Right renal cortex interstitium (tissue), 3 donors: ENCODE measurements around the gene LRP1B. TPM values are rescaled to one million over a fixed set of nuclear protein-coding genes. Genes with fewer than 3 reads are reported as not detected.
A peak's percentile ranks its signal among the peaks of the same experiment; 100 is the strongest.

ENCODE experiments used
- DNase-seq, 3 donors: peaks; one replicate each; pipeline ENCODE4 v3.0.0-alpha.2; 2013; ENCODE audit warnings: low read depth in 3 of 3, low spot score in 2 of 3
- polyA plus RNA-seq, 3 donors: library from polyadenylated mRNA; unstranded; fragments of 120-200 nt; gene quantifications; one replicate each; pipeline ENCODE4 v1.2.1, GENCODE V29; 2013; ENCODE audit not compliant: insufficient read length in 3 of 3

LRP1B gene
- polyA plus RNA-seq, 3 donors, result 0.85 to 0.90 (median 0.88) TPM

DNA sequence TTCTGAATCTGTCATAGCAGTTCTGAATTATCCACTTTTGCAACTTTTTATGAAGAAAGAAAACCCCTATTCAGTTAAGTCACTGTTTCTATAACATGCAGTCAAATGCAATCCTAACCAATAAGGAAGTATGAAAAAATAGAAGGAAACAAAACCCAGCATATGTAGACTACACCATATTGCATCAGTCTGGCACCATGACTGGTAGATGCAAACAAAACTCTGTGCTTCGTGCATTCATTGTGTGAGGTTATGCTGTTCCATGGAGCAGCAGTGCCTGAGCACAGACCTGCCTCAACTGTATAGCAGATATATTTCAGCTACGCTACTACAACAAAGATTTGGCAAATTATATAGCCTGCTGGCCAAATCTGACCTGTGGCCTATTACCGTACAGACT, 325.5 kb downstream of the LRP1B start:
- no peak for DNase-seq

DNA sequence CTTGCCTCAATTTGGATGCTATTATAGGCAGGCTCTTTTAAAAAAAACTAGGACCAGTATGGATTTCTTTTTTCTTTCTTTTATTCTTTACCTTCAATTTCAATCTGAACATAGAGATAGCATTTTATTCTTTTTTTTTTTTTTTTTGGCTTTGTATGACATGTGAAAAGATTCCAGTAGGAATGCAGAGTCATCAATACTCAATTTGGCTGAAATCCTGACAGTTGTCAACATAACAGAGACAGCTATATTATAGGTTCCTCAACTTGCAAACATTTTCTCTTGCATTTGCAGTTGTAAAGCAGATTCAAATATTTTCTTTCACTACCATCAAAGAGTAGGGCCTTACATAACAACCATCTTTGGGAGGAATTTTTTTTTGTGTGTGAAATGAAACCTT, 334.4 kb downstream of the LRP1B start:
- no peak for DNase-seq

DNA sequence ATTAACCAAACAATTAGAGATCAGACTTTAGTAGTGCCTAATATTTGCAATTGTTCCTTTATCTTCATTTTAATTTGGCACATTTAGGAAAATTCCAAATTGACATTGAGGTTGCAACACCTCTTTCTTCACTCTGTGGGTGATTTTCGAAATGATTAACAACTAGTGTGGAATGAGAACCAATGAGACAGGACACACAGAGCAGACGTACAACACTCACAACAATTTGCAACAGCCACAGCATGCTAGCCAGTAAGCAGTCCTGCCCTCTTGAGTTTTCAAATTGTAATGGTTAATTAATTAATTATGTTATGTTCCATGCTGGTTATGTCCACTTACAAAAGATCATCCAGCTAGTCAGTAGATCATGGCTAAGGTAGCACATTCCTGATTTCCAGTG, 339.3 kb downstream of the LRP1B start:
- no peak for DNase-seq

DNA sequence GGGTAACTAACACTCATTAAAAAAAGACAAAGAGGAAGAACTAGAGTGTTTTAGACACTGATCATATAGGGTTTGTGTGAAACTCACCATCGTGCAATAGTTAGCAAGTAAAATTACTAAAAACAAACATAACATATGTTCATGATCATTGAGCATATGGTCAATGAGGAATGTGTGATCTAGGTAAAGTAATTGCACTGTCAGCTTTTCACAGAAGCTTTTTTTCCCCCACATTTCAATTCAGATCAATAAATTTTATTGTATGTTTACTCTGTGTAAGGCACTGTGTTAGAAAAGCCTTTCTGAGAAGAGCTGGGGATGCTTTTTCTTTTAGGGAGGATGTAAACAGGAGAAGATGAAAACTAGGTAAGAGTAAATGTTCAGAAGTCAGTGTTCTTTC, 348.2 kb downstream of the LRP1B start:
- no peak for DNase-seq

DNA sequence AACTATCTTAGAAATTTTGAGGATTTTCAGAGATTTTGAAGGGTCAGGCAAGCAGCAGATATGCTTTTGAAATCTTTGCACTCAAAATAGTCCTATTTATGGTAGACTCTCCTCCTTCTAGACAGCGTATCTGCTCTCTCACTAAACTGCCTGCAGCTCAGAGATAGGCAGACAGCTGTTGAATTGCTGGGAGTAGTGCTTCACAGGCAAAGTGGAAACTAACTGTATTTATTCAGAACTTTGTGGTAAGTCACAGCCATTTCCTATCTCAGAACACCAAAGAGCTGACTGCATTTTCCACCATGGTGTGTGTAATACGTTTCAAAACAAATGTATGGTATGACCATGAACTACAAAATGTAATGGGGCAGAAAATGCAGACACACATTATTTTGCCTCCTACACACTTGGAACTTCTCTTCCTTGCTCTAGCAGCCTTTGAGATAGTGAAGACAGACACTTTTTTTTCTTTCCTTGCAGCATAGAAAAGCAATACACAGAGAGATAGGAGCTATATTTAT, 352.4 kb downstream of the LRP1B start:
- DNase-seq, result no peak

DNA sequence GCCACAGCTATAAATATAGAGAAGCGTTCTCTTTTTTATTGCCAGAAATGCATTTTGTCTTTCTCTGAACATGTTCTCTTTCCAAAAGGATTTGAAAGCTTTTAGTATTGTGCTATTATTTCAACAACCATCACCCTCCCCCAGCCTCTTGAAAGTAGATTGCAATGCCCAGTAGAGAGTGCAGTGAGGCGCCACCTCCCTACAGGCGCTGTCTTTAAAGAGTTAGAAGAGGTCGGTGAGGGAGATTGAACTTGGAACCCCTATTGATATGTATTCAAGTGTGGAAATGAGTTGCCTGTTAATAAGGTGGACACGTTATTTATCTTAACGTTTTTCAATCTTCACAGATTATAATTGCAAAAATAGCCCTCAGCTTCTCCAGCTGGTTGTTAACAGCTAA, 360.3 kb downstream of the LRP1B start:
- DNase-seq, result no peak

DNA sequence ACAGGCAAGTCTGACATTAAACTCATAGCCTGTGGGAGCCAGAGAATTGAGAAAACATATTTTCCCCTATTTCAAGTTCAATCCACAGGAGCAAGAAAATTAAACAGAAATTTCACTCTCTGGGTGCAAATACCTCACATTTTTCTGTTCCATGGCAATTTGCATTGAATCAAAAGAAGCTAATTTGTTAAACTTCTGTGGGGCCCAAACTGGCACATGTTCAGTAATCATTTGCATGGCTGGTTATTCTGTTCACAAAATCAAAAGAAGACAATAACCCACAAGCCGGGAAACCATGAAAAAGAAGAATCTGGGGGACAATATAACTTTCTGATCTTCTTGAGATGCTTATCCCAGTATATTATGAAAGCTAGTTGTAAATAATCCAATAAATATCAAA, 363.1 kb downstream of the LRP1B start:
- no peak for DNase-seq

DNA sequence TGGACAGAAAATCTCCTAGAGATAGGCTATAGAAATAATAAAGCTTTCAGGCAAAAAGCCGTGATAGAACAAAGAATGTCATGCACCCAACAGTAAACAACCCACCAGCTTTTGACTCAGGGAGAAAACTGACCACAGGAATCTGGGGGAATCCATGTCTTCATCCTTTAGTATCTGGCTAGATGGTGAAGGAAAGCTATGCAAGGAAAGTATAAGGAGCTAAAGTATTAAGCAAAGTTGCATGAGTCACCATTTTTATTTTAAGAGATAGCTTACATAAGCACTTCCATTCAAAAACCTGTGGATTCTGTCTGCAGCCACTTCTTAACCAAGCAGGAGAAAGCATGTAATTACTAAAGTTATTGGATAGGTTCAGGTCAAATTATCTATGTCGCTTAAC, 363.8 kb downstream of the LRP1B start:
- DNase-seq, result no peak

DNA sequence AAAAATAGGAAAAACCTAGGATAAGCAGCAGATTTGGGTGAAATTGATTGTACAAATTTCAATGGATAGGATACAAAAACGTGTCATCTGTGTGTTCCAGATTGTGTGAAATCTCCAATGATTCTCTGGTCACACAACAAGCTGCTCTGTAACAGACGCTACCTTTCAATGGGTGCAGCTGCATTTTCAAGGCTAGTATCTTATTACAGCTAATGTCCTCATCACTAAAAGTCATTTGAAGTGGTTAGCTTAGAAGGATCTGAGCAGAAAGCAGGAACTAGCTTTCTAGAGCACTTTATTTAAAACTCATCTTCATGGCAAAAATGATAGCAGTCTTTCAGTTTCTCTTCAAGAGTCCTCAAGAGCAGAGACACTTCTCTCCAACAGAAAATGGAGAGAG, 364.6 kb downstream of the LRP1B start:
- DNase-seq, result no peak

DNA sequence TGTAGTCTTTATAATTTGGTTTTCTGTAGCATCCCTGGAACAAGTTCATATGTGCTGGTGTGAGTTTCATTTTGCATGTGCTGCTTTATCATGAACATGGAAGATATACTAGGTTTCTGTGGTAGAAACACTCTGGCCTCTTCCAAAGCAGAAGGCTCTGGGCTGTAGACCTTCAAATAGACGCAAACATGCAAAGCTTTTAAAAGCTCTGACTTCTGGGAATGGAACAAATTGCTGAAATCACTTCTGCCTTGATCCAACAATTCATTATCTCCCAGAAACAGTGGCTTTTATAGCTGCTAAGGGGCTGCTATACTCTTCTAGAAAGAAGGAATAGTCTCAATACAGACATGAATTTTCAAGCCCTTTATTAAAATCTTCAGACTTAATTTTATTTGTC, 382.2 kb downstream of the LRP1B start:
- no peak for DNase-seq

DNA sequence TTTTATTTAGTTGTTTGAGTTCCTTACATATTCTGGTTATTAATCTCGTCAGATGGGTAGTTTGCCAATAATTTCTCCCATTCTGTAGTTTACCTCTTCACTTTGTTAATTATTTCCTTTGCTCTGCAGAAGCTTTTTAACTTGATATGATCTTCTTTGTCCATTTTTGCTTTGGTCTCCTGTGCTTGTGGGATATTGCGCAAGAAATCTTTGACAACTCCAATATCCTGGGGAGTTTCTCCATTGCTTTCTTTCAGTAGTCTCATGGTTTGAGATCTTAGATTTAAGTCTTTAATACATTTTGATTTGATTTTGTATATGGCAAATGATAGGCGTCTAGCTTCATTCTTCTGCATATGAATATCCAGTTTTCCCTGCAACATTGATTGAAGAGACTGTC, 389.2 kb downstream of the LRP1B start:
- DNase-seq, result no peak

DNA sequence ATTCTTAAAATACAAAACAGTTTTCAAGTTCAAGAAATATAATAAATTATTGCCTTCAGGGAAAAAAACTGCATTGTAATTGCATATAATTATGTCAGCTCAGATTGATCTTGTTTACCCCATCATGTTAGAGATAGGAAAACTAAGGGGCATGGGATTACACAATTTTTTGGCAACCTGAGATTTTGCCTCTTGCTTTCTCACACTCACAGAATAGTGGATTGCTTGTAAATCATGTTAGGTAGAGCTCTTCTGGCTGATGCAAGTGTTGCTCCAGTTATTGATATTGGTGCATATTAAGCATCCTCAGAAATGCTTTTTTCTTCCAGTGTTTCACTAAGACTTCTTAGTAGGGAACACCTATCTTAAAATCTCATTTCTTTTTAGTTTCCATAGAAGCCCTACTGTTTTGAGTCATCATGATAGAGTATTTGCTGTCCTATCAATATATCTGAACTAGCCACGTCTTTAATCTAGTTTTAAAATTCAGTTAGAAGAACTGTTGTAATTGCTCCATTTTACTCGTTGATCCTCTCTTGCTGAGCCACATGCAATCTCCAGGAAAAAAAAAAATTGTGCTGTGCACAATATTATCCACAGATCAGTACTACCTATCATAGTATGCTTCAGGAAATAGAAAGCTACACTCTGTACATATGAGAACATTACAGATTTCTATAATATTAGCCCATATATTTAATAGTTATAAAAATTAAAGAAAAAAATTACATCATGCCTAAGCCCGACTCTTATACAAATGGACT, 393.1 kb downstream of the LRP1B start:
- no peak for DNase-seq

DNA sequence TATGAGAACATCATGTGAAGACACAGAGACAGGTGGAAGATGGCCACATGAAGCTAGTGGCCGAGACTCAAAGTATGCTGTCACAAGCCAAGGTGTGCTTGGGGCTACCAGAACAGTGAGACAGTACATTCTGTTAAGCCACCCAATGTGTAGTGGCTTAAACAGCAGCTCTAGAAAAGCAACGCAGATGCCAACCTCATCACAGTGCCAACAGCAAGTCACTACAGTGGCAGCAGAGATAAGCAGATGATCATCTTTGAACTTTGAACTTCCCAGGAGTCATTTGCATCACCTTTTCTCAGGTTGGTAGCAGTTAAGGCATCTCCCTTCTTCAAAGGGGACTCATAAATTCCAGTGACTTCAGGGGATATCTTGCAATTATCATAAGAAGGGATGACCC, 394.4 kb downstream of the LRP1B start:
- no peak for DNase-seq

DNA sequence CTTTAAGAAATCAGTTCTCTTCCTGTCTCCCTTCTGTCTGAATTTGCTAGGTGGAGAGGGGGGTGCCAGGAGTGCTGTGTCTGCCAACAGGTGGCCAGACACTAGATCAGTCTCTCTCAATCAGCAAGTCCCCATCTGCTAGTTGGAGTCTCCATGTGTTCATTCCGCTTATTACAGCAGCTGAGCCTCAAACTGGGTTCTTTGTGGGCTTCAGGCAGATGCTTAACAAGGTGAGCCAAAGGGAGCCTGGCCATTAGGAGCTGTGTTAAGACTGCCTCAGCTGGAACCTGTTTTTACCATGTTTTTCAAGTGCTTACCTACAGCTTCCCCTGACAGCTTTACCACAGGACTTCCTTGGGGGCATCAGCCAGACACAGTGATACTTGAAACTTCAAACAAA, 401.9 kb downstream of the LRP1B start:
- no peak for DNase-seq

DNA sequence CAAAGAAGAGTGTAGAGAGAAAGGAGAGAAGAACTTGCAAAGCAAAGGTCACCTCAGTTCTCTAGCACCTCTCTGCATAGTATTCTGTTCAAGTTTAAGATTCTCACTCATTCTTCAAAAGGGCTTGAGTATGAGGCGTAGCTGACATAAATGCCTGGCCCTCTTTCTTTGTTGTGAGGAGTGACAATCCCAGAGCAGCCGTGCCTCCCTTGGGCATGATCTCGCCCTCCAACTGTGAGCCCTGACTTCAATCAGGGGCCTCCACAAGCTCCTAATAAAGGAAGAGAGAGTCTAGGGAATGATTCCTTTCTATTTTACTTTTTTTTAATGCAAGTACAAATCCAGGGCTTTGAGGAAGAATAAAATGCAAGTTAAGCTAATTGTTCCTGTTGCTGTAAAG, 402.7 kb downstream of the LRP1B start:
- DNase-seq, result no peak

DNA sequence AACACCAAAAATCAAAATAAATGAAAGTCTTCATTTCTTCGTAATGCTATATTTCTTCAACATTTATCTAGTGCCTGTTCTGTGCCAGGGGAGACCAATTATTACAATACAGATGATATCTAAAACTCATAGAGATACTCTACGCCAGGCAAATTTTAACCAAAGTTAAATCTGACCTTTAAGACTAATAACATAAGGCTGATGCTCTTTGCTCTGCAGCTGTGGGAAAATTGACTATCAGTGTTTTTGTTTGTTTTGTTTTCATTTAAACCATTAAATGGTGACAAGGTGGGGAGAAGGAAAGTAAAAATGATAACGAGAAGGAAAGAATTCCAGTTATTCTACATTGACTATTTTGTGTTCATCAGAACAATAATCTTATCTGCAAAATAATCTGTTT, 406.4 kb downstream of the LRP1B start:
- DNase-seq, result no peak

DNA sequence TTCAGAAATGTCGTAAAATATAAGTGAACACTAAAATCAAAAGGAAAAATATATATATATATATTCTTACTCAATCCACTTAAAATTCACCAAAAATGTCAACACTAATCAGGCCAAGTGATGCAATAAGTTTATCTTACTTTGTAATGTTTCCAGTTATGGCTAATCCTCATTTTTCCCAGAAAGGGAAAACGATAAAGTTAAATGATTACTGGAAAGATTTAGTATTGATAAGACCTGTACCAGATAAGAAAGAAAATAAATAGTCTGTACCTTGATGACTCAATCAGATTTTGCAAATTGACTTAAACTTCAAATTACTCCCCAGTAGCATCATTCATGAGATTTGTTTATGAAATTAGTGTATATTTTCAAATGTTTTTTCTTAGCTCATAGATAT, 407.0 kb downstream of the LRP1B start:
- no peak for DNase-seq

DNA sequence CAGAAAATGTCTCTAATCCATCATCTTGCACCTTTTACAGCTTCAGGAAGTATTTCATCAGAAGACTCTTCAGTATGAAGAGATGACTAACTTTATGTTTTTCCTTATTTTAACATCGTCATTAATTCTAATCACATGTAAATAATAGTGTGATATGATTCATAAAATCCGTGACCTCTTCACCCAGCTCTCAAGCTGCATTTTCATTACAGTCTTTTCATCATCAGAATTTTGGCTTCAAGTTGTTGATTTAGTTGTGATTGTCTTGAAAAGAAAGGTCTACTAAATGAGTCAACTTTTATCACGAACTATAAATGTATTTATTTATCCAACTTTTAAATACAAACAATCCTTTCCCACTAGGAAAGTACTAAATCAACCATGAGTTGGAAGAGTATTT, 410.3 kb downstream of the LRP1B start:
- DNase-seq, result no peak

DNA sequence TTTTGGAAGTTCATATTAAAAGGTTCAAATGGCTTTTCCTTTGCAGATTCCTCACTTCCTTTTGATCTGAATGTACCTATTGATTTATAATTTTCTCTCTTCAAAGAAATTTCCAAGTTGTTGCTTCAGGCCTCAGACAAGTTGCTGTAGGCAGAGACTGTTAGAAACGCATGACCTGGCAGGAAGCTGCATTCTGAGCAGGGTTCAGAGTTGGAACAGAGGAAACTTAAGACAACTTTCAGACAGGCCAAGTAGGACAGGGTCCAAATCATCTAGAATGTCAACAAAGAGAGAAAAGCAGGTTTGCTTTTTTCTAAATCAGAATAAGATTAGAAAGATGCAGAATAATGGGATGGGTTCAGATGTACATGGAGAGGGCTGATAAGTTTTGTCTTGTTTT, 416.3 kb downstream of the LRP1B start:
- peak in 2 of 3 donors; percentile 9 to 23 for DNase-seq

DNA sequence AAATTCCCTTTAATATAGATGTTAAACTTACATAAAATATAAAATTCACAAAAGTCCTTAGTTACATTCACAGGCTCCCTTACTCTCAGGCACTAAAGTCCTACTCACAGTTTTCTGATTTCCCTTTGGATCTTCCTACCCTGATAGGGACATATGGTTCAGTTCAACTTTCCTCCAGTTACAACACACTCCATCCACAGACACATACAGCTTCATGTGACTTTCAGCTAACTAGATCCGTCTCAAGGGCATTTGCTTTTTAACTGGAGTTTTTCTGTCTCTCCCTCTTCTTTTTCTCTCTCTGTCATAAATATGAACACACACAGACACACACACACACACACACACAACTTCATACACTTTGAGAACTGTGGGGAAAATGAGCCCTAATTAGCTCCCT, 419.2 kb downstream of the LRP1B start:
- DNase-seq, result peak in 1 of 3 donors; percentile 4

DNA sequence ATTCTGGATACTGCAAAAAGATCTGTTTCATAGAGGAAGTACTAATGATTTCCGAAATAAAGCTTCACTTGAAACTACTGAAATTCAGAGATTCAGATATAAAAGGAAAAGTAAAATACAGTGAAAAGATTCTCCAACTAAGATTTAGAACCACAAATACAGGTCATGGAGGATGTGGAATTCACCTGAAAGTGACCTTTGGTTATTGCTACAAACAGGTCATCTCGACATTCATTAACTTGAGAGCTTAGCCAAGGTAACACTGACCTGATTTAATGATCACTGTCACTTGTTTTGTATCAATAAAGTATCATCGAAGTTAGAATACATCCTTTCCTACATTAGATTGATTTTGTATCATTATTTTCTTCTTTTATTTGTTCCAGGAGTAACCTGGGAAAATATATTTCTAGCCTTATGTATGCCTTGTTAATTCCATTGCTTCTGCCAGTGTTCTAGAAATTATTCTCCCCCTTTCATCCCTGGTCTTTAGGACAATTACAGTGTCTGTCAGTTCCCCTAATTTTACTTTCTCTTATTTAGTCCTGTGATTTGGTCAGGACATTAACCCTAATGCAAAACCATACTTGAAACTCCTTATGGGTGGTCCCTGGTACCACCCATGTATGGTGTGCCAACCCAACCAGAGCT, 420.1 kb downstream of the LRP1B start:
- no peak for DNase-seq

DNA sequence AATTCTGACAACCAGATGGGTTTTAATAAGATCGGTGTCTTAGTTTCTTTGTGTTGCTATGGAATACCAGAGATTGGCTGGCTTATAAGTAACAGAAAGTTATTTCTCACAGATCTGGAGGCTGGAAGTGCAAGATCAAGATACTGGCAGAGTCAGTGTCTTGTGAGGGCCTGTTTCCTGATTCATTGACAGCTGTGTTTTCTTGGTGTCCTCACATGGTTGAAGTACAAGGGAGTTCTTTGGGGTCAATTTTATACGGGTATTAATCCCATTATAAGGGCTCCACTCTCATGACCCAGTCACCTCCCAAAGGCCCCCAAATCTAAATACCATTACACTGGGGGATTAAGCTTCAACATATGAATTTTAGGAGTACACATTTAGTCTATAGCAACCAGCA, 421.1 kb downstream of the LRP1B start:
- DNase-seq, result no peak
